HepG2 (cell line): Measurements from ENCODE around the gene TMCO4. TPM values are rescaled to one million over a fixed set of nuclear protein-coding genes. Genes with fewer than 3 reads are reported as not detected.

Experiments
- ATAC-seq: fragments of 200-7000 bp; cut with Tn5 transposase; 3 replicates; pipeline ENCODE4 v1.9.1; 2020; ENCODE audit warnings: mild to moderate bottlenecking, moderate library complexity
- BruUV-seq: library from RNA; stranded (reverse); fragments of 400-500 nt; replicated peaks from 2 replicates; lab custom pipeline; 2021; lab: Mats Ljungman, UMichigan
- CTCF ChIA-PET: fragments of 300-600 bp; formaldehyde crosslinking; extraction: SDS; loops from one replicate; lab custom pipeline; 2021; ENCODE audit warnings: low total read pairs, inconsistent platforms, low intra/inter-chr PET ratio; lab: Yijun Ruan, JAX
- POLR2A ChIA-PET: fragments of 350-600 bp; sonication (Branson Sonifier 250); formaldehyde crosslinking; loops from one replicate; lab custom pipeline; 2020; ENCODE audit warnings: antibody characterized with exemption, inconsistent platforms; lab: Yijun Ruan, JAX
- DNase-seq: peaks from one replicate; pipeline ENCODE4 v3.0.0-alpha.2; 2015; ENCODE audit warnings: low spot score
- FAIRE-seq: peaks from 3 replicates; lab custom pipeline; 2011; peaks lifted over from hg19 to GRCh38; lab: Jason Lieb, UNC
- H2AFZ ChIP-seq: one replicate; pipeline ENCODE4 v1.6.1; 2011; ENCODE audit warnings: low read length, inconsistent platforms
- H3K27ac ChIP-seq: fragments of 300-600 bp; 3 replicates; pipeline ENCODE4 v1.8.0; 2011; ENCODE audit warnings: mixed run types, mild to moderate bottlenecking, mixed read lengths, low read length, inconsistent platforms; ENCODE audit not compliant: insufficient read depth; ENCODE audit errors: extremely low read length
- H3K27me3 ChIP-seq, 2 experiments: fragments of 200-600 bp in 1 of 2; 2 replicates in 1 of 2; 3 replicates in 1 of 2; pipeline versions ENCODE4 v1.6.0 to v1.8.0; 2011; ENCODE audit warnings: low read length in 2 of 2, mild to moderate bottlenecking in 2 of 2, moderate library complexity in 2 of 2, inconsistent platforms in 1 of 2; ENCODE audit not compliant: insufficient read depth in 2 of 2, control insufficient read depth in 1 of 2
- H3K36me3 ChIP-seq, 2 experiments: fragments of 200-600 bp in 1 of 2; replicated peaks in 1 of 2; 2 replicates in 1 of 2; 3 replicates in 1 of 2; pipeline versions ENCODE4 v1.5.1 to v1.8.0; 2011; ENCODE audit warnings: low read length in 2 of 2, inconsistent platforms in 1 of 2; ENCODE audit not compliant: insufficient read depth in 2 of 2, control insufficient read depth in 1 of 2
- H3K4me1 ChIP-seq: 2 replicates; pipeline ENCODE4 v1.5.1; 2012; ENCODE audit warnings: low read length, inconsistent platforms; ENCODE audit not compliant: insufficient read depth
- H3K4me2 ChIP-seq: 2 replicates; pipeline ENCODE4 v1.6.0; 2011; ENCODE audit warnings: low read depth, low read length, inconsistent platforms
- H3K4me3 ChIP-seq, 3 experiments: fragments of 200-600 bp in 1 of 3; sonication (generic), shearing (Covaris generic) in 1 of 3; replicated peaks in 1 of 3; 2 replicates each; pipeline ENCODE4 v1.5.1; 2011 to 2016; ENCODE audit warnings: low read length in 3 of 3, inconsistent platforms in 2 of 3, low read depth in 2 of 3, mild to moderate bottlenecking in 2 of 3, control low read depth in 1 of 3, mixed read lengths in 1 of 3; ENCODE audit not compliant: insufficient read depth in 1 of 3
- H3K79me2 ChIP-seq: one replicate; pipeline ENCODE4 v1.6.1; 2011; ENCODE audit warnings: low read length, inconsistent platforms; ENCODE audit not compliant: insufficient read depth
- H3K9ac ChIP-seq: 2 replicates; pipeline ENCODE4 v1.6.0; 2011; ENCODE audit warnings: mild to moderate bottlenecking, low read depth, low read length, inconsistent platforms; ENCODE audit not compliant: insufficient read depth
- H3K9me3 ChIP-seq: 2 replicates; pipeline ENCODE4 v1.5.1; 2012; ENCODE audit warnings: mild to moderate bottlenecking, low read length
- H4K20me1 ChIP-seq: 2 replicates; pipeline ENCODE4 v1.6.0; 2011; ENCODE audit warnings: inconsistent platforms, mild to moderate bottlenecking, low read length, moderate library complexity; ENCODE audit not compliant: insufficient read depth
- CENPX ChIP-seq: sonication (generic); formaldehyde crosslinking; IDR thresholded peaks from 2 replicates; pipeline ENCODE4 v1.9.0; 2021; ENCODE audit warnings: mild to moderate bottlenecking, missing genetic modification reagents, moderate library complexity
- ZNF572 ChIP-seq: sonication (generic); formaldehyde crosslinking; IDR thresholded peaks from 2 replicates; pipeline ENCODE4 v1.5.1; 2020; ENCODE audit warnings: mild to moderate bottlenecking, missing genetic modification reagents
- WGBS: methylation state at CpG from one replicate; pipeline ENCODE4 v1.1.6; 2017; ENCODE audit warnings: low lambda C conversion rate; 5-methylcytosine and 5-hydroxymethylcytosine counted together
- in situ Hi-C: cut with HindIII; loops from 2 replicates; pipeline ENCODE4 v1.10.0; 2017; ENCODE audit warnings: low pct_unique_long_range_greater_than_20kb; ENCODE audit not compliant: extremely low pct_ligation_motif_present
- intact Hi-C: fragments of 100-400 bp; cut with micrococcal nuclease; formaldehyde crosslinking; loops from one replicate; pipeline ENCODE4 v1.10.0; 2022; ENCODE audit not compliant: unreplicated experiment
- polyA plus RNA-seq, 8 experiments: library from polyadenylated mRNA; depleted of rRNA in 3 of 8; stranded (reverse) in 7 of 8; unstranded in 1 of 8; fragments of >200 nt; fragmentation: Illumina TruSeq in 4 of 8; extraction: Trizol in 4 of 8; gene quantifications; 2 replicates each; pipeline versions ENCODE4 v1.2.1 to v1.2.3, GENCODE V29; 2011 to 2016; ENCODE audit warnings: low read depth in 4 of 8, missing spikeins in 1 of 8, mixed read lengths in 1 of 8; ENCODE audit not compliant: insufficient read depth in 1 of 8
- total RNA-seq, 5 experiments: library from RNA; depleted of rRNA; stranded (reverse); fragments of >200 nt; fragmentation: Illumina TruSeq; extraction: Trizol; gene quantifications; 2 replicates each; pipeline ENCODE4 v1.2.3, GENCODE V29; 2016; ENCODE audit warnings: low read depth in 1 of 5
- TF ChIP-seq, protein P1 (sequence below): sonication (generic); formaldehyde crosslinking; IDR thresholded peaks from 2 replicates; pipeline ENCODE4 v1.4.0; 2020; ENCODE audit warnings: missing genetic modification reagents, borderline replicate concordance
- TF ChIP-seq, protein P2 (sequence below), 2 experiments: fragments of 450-650 bp in 1 of 2; sonication (generic) in 1 of 2; formaldehyde crosslinking in 1 of 2; IDR thresholded peaks; 2 replicates each; pipeline versions ENCODE4 v1.6.1 to v1.8.0; 2016 to 2022; ENCODE audit warnings: antibody characterized with exemption in 1 of 2, mild to moderate bottlenecking in 1 of 2, missing genetic modification reagents in 1 of 2

TMCO4 gene
- total and polyA plus RNA-seq, 2 of the 13 experiments (the other 11 are each of a cell fraction or from before 2014, with no cell fraction given): 2.1 to 4.1 TPM

DNA sequence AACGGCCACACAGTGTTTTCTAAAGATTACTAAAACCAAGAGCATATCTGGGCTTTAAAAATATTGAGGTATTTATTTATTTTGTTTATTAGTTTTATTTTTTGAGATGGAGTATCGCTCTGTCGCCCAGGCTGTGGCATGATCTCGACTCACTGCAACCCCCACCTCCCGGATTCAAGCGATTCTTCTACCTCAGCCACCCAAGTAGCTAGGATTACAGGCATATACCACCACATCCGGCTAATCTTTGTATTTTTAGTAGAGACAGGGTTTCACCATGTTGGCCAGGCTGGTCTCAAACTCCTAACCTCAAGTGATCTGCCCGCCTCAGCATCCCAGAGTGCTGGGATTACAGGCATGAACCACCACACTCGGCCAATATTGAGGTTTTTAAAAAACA lies 23.9 kb downstream of the TMCO4 start:
- H4K20me1 ChIP-seq: no peaks in the 10 kb centered on the region
- H3K9me3 ChIP-seq: no peaks in the 10 kb centered on the region
- BruUV-seq: no TSS peak
- ATAC-seq (no peak), DNase-seq (no peak), FAIRE-seq (no peak)
- H3K9ac ChIP-seq: no peak overlapping the region
- no peak overlapping the region for H3K4me2 ChIP-seq
- no peaks in the 10 kb centered on the region for H3K36me3 ChIP-seq
- POLR2A ChIA-PET: no interaction called here
- CTCF ChIA-PET: no interaction called here
- H3K27ac ChIP-seq: no peak overlapping the region
- no peaks in the 10 kb centered on the region for H3K27me3 ChIP-seq
- H3K4me3 ChIP-seq: no peak overlapping the region
- no peaks in the 10 kb centered on the region for H3K4me1 ChIP-seq
- WGBS: 91% methylated on average over 9 of the region's 9 CpGs
- H3K79me2 ChIP-seq: no peaks in the 10 kb centered on the region
- in situ Hi-C loops: no loop called here
- intact Hi-C loops: no loop called here
- TF ChIP-seq, protein P1, sequence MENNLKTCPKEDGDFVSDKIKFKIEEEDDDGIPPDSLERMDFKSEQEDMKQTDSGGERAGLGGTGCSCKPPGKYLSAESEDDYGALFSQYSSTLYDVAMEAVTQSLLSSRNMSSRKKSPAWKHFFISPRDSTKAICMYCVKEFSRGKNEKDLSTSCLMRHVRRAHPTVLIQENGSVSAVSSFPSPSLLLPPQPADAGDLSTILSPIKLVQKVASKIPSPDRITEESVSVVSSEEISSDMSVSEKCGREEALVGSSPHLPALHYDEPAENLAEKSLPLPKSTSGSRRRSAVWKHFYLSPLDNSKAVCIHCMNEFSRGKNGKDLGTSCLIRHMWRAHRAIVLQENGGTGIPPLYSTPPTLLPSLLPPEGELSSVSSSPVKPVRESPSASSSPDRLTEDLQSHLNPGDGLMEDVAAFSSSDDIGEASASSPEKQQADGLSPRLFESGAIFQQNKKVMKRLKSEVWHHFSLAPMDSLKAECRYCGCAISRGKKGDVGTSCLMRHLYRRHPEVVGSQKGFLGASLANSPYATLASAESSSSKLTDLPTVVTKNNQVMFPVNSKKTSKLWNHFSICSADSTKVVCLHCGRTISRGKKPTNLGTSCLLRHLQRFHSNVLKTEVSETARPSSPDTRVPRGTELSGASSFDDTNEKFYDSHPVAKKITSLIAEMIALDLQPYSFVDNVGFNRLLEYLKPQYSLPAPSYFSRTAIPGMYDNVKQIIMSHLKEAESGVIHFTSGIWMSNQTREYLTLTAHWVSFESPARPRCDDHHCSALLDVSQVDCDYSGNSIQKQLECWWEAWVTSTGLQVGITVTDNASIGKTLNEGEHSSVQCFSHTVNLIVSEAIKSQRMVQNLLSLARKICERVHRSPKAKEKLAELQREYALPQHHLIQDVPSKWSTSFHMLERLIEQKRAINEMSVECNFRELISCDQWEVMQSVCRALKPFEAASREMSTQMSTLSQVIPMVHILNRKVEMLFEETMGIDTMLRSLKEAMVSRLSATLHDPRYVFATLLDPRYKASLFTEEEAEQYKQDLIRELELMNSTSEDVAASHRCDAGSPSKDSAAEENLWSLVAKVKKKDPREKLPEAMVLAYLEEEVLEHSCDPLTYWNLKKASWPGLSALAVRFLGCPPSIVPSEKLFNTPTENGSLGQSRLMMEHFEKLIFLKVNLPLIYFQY (CRISPR knock-in tag): no peak
- TF ChIP-seq CENPX (CRISPR knock-in tag): no peak
- H2AFZ ChIP-seq: no peak overlapping the region

DNA sequence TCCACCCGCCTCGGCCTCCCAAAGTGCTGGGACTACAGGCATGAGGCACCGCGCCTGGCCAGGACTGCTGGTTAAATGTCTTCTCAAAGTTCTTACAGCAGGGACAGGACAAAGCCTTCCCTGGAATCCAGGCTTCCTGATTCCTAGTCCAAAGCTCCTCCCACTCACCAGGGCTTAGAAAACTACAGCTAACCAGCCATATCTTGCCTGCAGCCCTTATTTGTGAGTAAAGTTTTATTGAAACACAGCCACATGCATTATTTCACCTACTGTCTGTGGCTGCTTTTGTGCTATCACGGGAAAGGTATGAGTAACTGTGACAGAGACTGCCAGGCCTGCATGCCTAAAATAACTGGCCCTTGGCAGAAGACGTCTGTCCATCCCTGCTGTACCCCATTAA lies 24.4 kb downstream of the TMCO4 start:
- no TSS peak for BruUV-seq
- WGBS: 90% methylated on average over 6 of the region's 6 CpGs
- Histone ChIP-seq H4K20me1 (no peaks in the 10 kb centered on the region), H3K79me2 (no peaks in the 10 kb centered on the region), H3K9me3 (no peaks in the 10 kb centered on the region), H3K36me3 (no peaks in the 10 kb centered on the region), H3K9ac (no peak overlapping the region), H3K4me3 (no peak overlapping the region), H3K27ac (no peak overlapping the region), H3K4me1 (no peaks in the 10 kb centered on the region), H3K4me2 (no peak overlapping the region), H2AFZ (no peak overlapping the region), H3K27me3 (no peaks in the 10 kb centered on the region)
- in situ Hi-C loops: no loop called here
- ATAC-seq: no peak
- intact Hi-C loops: no loop called here
- TF ChIP-seq, protein P2, sequence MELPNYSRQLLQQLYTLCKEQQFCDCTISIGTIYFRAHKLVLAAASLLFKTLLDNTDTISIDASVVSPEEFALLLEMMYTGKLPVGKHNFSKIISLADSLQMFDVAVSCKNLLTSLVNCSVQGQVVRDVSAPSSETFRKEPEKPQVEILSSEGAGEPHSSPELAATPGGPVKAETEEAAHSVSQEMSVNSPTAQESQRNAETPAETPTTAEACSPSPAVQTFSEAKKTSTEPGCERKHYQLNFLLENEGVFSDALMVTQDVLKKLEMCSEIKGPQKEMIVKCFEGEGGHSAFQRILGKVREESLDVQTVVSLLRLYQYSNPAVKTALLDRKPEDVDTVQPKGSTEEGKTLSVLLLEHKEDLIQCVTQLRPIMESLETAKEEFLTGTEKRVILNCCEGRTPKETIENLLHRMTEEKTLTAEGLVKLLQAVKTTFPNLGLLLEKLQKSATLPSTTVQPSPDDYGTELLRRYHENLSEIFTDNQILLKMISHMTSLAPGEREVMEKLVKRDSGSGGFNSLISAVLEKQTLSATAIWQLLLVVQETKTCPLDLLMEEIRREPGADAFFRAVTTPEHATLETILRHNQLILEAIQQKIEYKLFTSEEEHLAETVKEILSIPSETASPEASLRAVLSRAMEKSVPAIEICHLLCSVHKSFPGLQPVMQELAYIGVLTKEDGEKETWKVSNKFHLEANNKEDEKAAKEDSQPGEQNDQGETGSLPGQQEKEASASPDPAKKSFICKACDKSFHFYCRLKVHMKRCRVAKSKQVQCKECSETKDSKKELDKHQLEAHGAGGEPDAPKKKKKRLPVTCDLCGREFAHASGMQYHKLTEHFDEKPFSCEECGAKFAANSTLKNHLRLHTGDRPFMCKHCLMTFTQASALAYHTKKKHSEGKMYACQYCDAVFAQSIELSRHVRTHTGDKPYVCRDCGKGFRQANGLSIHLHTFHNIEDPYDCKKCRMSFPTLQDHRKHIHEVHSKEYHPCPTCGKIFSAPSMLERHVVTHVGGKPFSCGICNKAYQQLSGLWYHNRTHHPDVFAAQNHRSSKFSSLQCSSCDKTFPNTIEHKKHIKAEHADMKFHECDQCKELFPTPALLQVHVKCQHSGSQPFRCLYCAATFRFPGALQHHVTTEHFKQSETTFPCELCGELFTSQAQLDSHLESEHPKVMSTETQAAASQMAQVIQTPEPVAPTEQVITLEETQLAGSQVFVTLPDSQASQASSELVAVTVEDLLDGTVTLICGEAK (IDR thresholded peaks at IDR 0.05): 0 out of 2 replicates have a peak, but pooled peaks have one; percentile 15
- TF ChIP-seq, protein P2 (CRISPR knock-in tag; IDR thresholded peaks at IDR 0.05): peak; percentile 88
- no peak for TF ChIP-seq ZNF572 (CRISPR knock-in tag)
- FAIRE-seq: no peak
- POLR2A ChIA-PET: no interaction called here
- no peak for DNase-seq
- CTCF ChIA-PET: no interaction called here
